ENCODE results near the gene EEF2K.

The EEF2K gene

GRCh38 chr16:22315979-22316378 lies 109.9 kb downstream of the EEF2K start:
- Histone ChIP-seq H3F3A (ENCODE audit: low read depth) (no peaks in the 10 kb centered on the region), H3K79me2 (ENCODE audit: insufficient read depth, low read length) (no peaks in the 10 kb centered on the region), H3K9me2 (replicated peaks; ENCODE audit: low read depth, low read length) (no peaks in the 10 kb centered on the region), H2AFZ (ENCODE audit: low read length) (no peak overlapping the region), H3K9me3 (ENCODE audit: insufficient read depth, low read depth, low read length) (no peaks in the 10 kb centered on the region), H3K27me3 (ENCODE audit: insufficient read depth, low read length, poor library complexity, severe bottlenecking) (no peaks in the 10 kb centered on the region), H3K9ac (ENCODE audit: low read depth, low read length, poor library complexity, severe bottlenecking) (no peak overlapping the region), H3K4me3 (ENCODE audit: low read length, poor library complexity, severe bottlenecking) (no peak overlapping the region), H3K4me2 (ENCODE audit: low read depth, low read length, poor library complexity, severe bottlenecking) (no peak overlapping the region), H3K36me3 (ENCODE audit: insufficient read depth, low read length) (peaks cover 72% of the 10 kb centered on the region; the same call in 1 of the 2 replicates), H4K20me1 (ENCODE audit: insufficient read depth, low read length, poor library complexity, severe bottlenecking) (peaks cover 2% of the 10 kb centered on the region), H3K4me1 (ENCODE audit: insufficient read depth, low read length, poor library complexity, severe bottlenecking) (no peaks in the 10 kb centered on the region)
- TF ChIP-seq, protein P1, sequence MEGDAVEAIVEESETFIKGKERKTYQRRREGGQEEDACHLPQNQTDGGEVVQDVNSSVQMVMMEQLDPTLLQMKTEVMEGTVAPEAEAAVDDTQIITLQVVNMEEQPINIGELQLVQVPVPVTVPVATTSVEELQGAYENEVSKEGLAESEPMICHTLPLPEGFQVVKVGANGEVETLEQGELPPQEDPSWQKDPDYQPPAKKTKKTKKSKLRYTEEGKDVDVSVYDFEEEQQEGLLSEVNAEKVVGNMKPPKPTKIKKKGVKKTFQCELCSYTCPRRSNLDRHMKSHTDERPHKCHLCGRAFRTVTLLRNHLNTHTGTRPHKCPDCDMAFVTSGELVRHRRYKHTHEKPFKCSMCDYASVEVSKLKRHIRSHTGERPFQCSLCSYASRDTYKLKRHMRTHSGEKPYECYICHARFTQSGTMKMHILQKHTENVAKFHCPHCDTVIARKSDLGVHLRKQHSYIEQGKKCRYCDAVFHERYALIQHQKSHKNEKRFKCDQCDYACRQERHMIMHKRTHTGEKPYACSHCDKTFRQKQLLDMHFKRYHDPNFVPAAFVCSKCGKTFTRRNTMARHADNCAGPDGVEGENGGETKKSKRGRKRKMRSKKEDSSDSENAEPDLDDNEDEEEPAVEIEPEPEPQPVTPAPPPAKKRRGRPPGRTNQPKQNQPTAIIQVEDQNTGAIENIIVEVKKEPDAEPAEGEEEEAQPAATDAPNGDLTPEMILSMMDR (conservative IDR thresholded peaks at IDR 0.05; ENCODE audit: low read length), result no peak
- TF ChIP-seq EZH2phosphoT487 (IDR thresholded peaks at IDR 0.05; ENCODE audit: borderline replicate concordance), result no peak

GRCh38 chr16:22316411-22316811 lies 110.3 kb downstream of the EEF2K start:
- H3K79me2 ChIP-seq (ENCODE audit: insufficient read depth, low read length), result no peaks in the 10 kb centered on the region
- no peak overlapping the region for H2AFZ ChIP-seq (ENCODE audit: low read length)
- no peaks in the 10 kb centered on the region for H3K27me3 ChIP-seq (ENCODE audit: insufficient read depth, low read length, poor library complexity, severe bottlenecking)
- H3K4me2 ChIP-seq (ENCODE audit: low read depth, low read length, poor library complexity, severe bottlenecking), result no peak overlapping the region
- no peaks in the 10 kb centered on the region for H3K9me3 ChIP-seq (ENCODE audit: insufficient read depth, low read depth, low read length)
- peaks cover 2% of the 10 kb centered on the region for H4K20me1 ChIP-seq (ENCODE audit: insufficient read depth, low read length, poor library complexity, severe bottlenecking)
- H3K9me2 ChIP-seq (replicated peaks; ENCODE audit: low read depth, low read length), result no peaks in the 10 kb centered on the region
- H3F3A ChIP-seq (ENCODE audit: low read depth), result no peaks in the 10 kb centered on the region
- no peak overlapping the region for H3K9ac ChIP-seq (ENCODE audit: low read depth, low read length, poor library complexity, severe bottlenecking)
- no peak overlapping the region for H3K4me3 ChIP-seq (ENCODE audit: low read length, poor library complexity, severe bottlenecking)
- H3K4me1 ChIP-seq (ENCODE audit: insufficient read depth, low read length, poor library complexity, severe bottlenecking), result no peaks in the 10 kb centered on the region
- TF ChIP-seq, protein P1 (conservative IDR thresholded peaks at IDR 0.05; ENCODE audit: low read length), result no peak
- TF ChIP-seq EZH2phosphoT487 (IDR thresholded peaks at IDR 0.05; ENCODE audit: borderline replicate concordance), result no peak
- H3K36me3 ChIP-seq (ENCODE audit: insufficient read depth, low read length), result peaks cover 69% of the 10 kb centered on the region; the same call in 1 of the 2 replicates

GRCh38 chr16:22317001-22317530 lies 111.0 kb downstream of the EEF2K start:
- Histone ChIP-seq H3K79me2 (ENCODE audit: insufficient read depth, low read length) (no peaks in the 10 kb centered on the region), H3F3A (ENCODE audit: low read depth) (no peaks in the 10 kb centered on the region), H3K9ac (ENCODE audit: low read depth, low read length, poor library complexity, severe bottlenecking) (no peak overlapping the region), H4K20me1 (ENCODE audit: insufficient read depth, low read length, poor library complexity, severe bottlenecking) (peaks cover 2% of the 10 kb centered on the region), H3K9me2 (replicated peaks; ENCODE audit: low read depth, low read length) (no peaks in the 10 kb centered on the region), H3K4me3 (ENCODE audit: low read length, poor library complexity, severe bottlenecking) (no peak overlapping the region), H3K27me3 (ENCODE audit: insufficient read depth, low read length, poor library complexity, severe bottlenecking) (no peaks in the 10 kb centered on the region), H3K4me2 (ENCODE audit: low read depth, low read length, poor library complexity, severe bottlenecking) (no peak overlapping the region), H3K4me1 (ENCODE audit: insufficient read depth, low read length, poor library complexity, severe bottlenecking) (no peaks in the 10 kb centered on the region), H3K9me3 (ENCODE audit: insufficient read depth, low read depth, low read length) (no peaks in the 10 kb centered on the region), H2AFZ (ENCODE audit: low read length) (no peak overlapping the region), H3K36me3 (ENCODE audit: insufficient read depth, low read length) (peaks cover 70% of the 10 kb centered on the region; the same call in 1 of the 2 replicates)
- TF ChIP-seq, protein P1 (conservative IDR thresholded peaks at IDR 0.05; ENCODE audit: low read length), result no peak
- TF ChIP-seq EZH2phosphoT487 (IDR thresholded peaks at IDR 0.05; ENCODE audit: borderline replicate concordance), result no peak
